HG02884 (cell line): ENCODE results near the gene OR5H6.
A peak's percentile ranks its signal among the peaks of the same experiment; 100 is the strongest.
"Not testable (repeated sequence)": the region's sequence is repeated elsewhere in the genome, so short reads cannot be mapped to it uniquely, and the experiment has no call there.

Experiments
- ATAC-seq: cut with Tn5 transposase; IDR thresholded peaks from one replicate; pipeline ENCODE4 v1.9.1; 2021; ENCODE audit warnings: mild to moderate bottlenecking, moderate library complexity; ENCODE audit not compliant: unreplicated experiment

The OR5H6 gene

DNA sequence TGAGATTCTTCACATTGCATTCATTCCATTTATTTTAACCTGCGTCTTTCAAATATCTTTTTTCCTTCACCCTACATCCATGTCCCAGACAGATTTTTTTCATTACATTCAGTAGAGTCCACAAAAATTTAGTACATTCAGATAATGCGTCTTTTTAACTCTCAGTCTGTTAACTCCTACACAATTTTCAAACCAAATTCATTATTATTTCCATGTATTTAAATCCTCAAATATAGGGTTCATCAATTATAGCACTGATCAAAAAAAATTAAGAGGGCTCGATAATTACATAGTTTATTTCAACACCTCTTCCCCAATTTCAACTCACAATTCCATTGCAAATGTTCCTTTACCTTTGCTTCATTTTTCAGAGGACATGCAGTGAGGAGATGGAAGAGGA is at the start of gene OR5H6:
TSS of gene OR5H6 (plus strand) at position 301 of the 400 bp plus-strand sequence. CDS start at position 390, 89 bp downstream.
- ATAC-seq: no peak

GRCh38 chr3:98215051-98215450 is 49.0 kb upstream of the OR5H6 start:
- ATAC-seq: no peak

DNA sequence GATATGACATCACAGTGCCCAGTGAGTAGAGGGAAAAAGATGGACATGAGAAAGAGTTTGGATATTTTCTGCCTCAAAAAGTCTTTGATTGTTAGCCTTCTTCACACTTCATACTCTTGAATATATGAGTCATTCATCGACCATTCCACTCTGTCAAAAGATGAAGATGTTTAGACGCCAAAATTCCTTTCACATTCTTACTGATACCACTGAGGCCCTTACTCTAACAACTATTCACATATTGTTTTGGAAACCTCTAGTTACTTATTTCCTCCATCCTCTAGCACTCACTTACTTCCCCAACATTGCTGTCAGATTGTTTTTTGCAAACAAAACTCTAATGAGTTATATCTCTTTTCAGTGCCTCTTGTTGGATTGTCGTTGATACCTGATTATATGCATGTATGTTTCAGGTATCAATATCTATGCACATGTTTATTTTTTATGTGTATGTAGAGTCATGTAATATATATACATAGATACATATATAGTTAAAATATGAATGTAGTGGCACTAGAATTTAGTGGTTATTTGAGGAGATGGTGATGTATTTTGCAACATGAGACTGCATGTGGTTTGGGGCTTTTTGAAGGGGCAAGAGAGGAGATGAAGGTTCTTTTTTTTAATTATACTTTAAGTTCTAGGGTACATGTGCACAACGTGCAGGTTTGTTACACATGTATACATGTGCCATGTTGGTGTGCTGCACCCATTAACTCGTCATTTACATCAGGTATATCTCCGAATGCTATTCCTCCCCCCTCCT is 40.0 kb upstream of the OR5H6 start:
- ATAC-seq: no peak

GRCh38 chr3:98232489-98232888 is 31.6 kb upstream of the OR5H6 start:
- ATAC-seq: no peak

GRCh38 chr3:98233468-98233867 is 30.6 kb upstream of the OR5H6 start:
- ATAC-seq: peak; percentile 63

- ATAC-seq: no peak
Measured at GRCh38 chr3:98240131-98240530, 23.9 kb upstream of the OR5H6 start.

GRCh38 chr3:98242155-98242554 is 21.9 kb upstream of the OR5H6 start:
- no peak for ATAC-seq

DNA sequence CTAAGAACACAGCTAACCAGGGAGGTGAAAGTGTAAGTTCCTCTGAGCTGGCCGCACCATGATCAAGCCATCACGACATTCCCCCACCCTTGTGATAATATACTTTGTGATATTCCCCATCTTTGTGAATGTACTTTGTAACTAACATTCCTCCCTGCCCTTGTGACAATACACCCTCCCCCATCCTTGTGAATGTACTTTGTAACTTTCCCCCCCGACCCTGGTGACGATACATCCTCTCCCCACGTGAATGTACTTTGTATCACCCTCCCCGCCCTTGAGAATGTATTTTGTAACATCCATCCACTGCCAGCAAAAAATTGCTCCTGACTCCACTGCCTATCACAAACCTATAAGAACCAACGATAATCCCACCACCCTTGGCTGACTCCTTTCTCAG is 20.2 kb upstream of the OR5H6 start:
- ATAC-seq: no peak

GRCh38 chr3:98246142-98246541 is 17.9 kb upstream of the OR5H6 start:
- ATAC-seq: no peak

GRCh38 chr3:98256026-98256425 is 8.0 kb upstream of the OR5H6 start:
- not testable (repeated sequence) for ATAC-seq

DNA sequence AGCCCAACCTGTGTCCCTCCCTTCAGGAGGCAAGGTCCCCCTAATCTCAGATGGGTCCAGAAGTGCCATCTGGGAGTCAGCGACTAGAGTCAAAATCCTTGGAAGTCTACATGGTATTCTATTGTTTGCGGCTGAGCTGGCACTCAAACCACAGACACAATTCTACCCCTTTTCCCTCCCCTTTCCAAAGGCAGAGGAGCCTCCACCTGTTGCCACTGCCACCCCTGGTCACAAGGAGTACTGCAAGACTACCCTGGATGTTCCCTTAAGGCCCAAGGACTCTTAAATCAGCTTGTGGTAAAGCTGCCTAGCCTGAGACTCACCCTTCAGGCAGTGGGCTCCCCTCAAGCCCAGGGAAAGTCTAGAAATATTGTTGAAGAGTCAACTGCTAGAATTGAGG is 4.3 kb upstream of the OR5H6 start:
- no peak for ATAC-seq

- no peak for ATAC-seq
Measured at GRCh38 chr3:98262046-98262445, 2.0 kb upstream of the OR5H6 start.

- no peak for ATAC-seq
Measured at GRCh38 chr3:98269846-98270245, 5.8 kb downstream of the OR5H6 start.

DNA sequence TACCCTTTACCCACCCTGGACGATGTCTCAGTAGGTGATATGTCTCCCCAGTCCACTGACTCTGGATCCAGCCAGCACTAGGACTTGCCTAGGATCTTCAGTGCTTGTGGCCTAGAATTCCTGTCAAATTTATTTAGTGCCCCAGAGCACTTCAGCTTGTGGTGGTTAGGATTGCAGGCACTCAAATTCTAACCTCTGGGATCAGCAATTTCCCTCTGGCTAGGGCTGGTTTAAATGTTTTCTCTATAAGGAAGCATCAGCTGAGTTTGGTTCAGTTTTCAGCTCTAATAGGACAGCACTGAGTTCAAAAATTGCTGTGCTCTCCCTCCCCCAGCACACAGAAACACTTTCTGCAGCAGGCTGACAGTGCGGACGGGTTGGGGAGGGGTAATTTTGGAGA is 8.1 kb downstream of the OR5H6 start:
- no peak for ATAC-seq

- no peak for ATAC-seq
Measured at GRCh38 chr3:98274914-98275313, 10.9 kb downstream of the OR5H6 start.

GRCh38 chr3:98282205-98282604 is 18.2 kb downstream of the OR5H6 start, which contains the start of gene OR5H2:
Gene OR5H2 (plus strand): TSS chr3:98282505. CDS start chr3:98282903, 398 bp downstream.
- ATAC-seq: no peak

DNA sequence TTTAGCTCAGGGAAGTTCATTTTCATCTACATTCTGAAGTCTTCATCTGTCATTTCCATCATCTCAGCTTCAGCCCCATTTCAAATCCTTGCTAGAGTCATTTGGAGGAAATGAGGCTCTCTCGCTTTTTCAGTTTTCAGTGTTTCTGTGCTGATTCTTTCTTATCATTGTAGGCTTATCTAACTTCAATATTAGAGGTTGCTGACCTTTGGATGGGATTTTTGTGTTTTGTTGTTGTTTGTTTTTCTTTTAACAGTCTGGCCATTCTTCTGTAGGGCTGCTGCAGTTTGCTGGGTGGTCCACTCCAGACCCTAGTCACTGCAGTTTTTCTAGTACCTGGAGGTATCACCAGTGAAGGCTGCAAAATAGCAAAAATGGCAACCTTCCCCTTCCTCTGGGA is 26.9 kb downstream of the OR5H6 start:
- no peak for ATAC-seq

DNA sequence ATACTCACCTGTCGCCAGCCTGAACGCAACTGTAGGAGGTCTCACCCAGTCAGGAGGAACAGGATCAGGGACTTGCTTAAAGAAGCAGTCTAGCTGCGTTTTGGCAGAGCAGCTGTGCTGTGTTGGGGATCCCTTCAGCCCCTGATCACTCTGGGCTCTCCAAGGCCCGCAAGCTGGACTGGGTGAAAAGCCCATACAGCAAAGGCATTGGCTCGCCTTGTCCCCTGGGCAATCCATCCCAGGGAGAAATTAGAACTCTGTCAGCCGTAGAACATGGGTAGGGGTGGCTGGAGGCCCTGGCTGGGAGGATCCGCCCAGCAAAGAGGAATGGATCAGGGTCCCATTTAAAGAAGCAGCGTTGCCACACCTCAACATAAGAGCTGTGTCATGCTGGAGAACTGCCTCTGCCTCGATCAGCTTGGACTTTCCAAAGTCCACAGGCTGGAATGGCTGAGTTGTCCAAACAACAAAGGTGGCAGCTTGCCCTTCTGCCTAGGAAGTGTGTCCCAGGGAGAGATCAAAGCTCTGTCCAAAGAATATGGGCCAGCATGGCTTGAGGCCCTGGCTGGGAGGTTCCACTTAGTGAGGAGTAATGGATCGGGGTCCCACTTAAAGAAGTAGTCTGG is 27.4 kb downstream of the OR5H6 start:
- ATAC-seq: no peak
